HUES6 (cell line): ENCODE data around the gene BCL11A.
A peak's percentile ranks its signal among the peaks of the same experiment; 100 is the strongest.
"Not testable (repeated sequence)": the region's sequence is repeated elsewhere in the genome, so short reads cannot be mapped to it uniquely, and the experiment has no call there.

Experiments used
- H3K27ac ChIP-seq: 2 replicates; pipeline ENCODE4 v1.7.0; 2013; ENCODE audit warnings: low read depth, mild to moderate bottlenecking, low read length, inconsistent platforms
- H3K27me3 ChIP-seq: 2 replicates; pipeline ENCODE4 v1.6.1; 2013; ENCODE audit warnings: low read length; ENCODE audit not compliant: control insufficient read depth, insufficient read depth
- H3K36me3 ChIP-seq: 2 replicates; pipeline ENCODE4 v1.6.1; 2013; ENCODE audit warnings: low read length; ENCODE audit not compliant: control insufficient read depth, insufficient read depth
- H3K4me1 ChIP-seq: 2 replicates; pipeline ENCODE4 v1.6.1; 2013; ENCODE audit warnings: low read length; ENCODE audit not compliant: control insufficient read depth, insufficient read depth
- H3K4me3 ChIP-seq: 2 replicates; pipeline ENCODE4 v1.5.1; 2013; ENCODE audit warnings: low read depth, low read length
- H3K9ac ChIP-seq: one replicate; pipeline ENCODE4 v1.6.1; 2013; ENCODE audit warnings: mild to moderate bottlenecking, low read length
- H3K9me3 ChIP-seq: 2 replicates; pipeline ENCODE4 v1.6.1; 2013; ENCODE audit warnings: low read depth, low read length; ENCODE audit not compliant: control insufficient read depth, insufficient read depth

Gene BCL11A

DNA sequence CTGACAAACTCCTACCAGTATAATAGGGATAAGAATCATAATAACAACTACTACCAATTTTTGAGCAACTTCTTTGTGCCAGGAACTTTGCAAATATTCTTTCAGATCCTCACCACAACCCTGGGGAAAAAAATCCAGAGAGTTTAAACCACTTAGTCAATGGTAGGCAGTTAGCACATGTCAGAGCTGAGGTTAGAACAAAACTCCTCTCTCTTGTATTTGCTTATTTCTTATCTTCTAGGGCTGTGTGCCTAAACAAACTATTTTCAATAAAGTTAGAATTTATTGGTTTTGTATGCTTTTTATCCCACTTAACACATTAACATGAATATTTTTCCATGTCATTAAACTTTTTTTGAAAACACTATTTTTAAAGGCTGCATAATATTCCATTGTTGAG lies 127.1 kb downstream of the BCL11A start:
- H3K36me3 ChIP-seq = peaks cover 29% of the 10 kb centered on the region; the same call in 1 of the 2 replicates
- no peak overlapping the region for H3K27ac ChIP-seq
- peaks cover 18% of the 10 kb centered on the region for H3K4me1 ChIP-seq
- H3K27me3 ChIP-seq = no peaks in the 10 kb centered on the region
- H3K4me3 ChIP-seq = no peak overlapping the region
- no peaks in the 10 kb centered on the region for H3K9me3 ChIP-seq
- H3K9ac ChIP-seq = no peak overlapping the region

DNA sequence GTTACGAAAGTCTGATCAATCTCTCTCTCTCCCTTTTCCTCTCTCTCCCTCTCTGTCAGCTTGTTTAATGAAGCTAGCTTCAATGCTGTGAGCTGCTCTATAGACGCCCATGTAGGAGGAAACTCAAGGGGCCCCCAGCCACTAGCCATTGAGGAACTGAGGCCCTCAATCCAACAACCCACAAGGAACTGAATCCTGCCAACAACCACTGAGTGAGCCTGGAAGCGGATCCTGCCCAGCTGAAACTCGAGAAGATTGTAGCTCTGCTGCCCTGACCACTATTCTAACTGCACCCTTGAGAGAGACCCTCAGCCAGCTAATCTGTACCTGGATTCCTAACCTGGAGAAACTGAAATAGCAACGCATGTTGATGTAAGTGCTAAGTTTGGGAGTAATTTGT lies 129.2 kb downstream of the BCL11A start:
- peaks cover 29% of the 10 kb centered on the region; the same call in 1 of the 2 replicates for H3K36me3 ChIP-seq
- H3K4me1 ChIP-seq = peaks cover 18% of the 10 kb centered on the region
- no peaks in the 10 kb centered on the region for H3K27me3 ChIP-seq
- H3K27ac ChIP-seq = no peak overlapping the region
- no peak overlapping the region for H3K9ac ChIP-seq
- H3K4me3 ChIP-seq = no peak overlapping the region
- H3K9me3 ChIP-seq = no peaks in the 10 kb centered on the region

DNA sequence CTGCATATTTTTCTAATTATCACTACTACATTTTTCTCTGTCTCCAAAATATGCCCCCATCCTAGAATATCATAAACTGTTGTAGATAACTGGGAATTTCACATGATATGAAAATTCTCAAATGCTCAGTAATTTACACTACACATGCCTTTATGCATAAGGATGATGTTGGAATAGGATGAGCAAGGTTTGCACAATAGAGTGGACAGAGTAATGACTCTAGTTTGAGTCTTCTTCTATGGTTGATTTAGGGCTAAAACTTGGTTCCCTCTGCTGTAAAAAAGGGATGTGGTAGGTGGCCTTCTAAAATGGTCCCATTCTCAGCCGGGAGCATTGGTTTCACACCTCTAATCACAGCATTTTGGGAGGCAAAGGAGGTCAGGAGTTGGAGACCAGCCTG lies 129.9 kb downstream of the BCL11A start:
- H3K9me3 ChIP-seq = no peaks in the 10 kb centered on the region
- no peak overlapping the region for H3K9ac ChIP-seq
- no peak overlapping the region for H3K4me3 ChIP-seq
- no peaks in the 10 kb centered on the region for H3K27me3 ChIP-seq
- no peak overlapping the region for H3K27ac ChIP-seq
- H3K36me3 ChIP-seq = peaks cover 29% of the 10 kb centered on the region; the same call in 1 of the 2 replicates
- peaks cover 18% of the 10 kb centered on the region for H3K4me1 ChIP-seq

DNA sequence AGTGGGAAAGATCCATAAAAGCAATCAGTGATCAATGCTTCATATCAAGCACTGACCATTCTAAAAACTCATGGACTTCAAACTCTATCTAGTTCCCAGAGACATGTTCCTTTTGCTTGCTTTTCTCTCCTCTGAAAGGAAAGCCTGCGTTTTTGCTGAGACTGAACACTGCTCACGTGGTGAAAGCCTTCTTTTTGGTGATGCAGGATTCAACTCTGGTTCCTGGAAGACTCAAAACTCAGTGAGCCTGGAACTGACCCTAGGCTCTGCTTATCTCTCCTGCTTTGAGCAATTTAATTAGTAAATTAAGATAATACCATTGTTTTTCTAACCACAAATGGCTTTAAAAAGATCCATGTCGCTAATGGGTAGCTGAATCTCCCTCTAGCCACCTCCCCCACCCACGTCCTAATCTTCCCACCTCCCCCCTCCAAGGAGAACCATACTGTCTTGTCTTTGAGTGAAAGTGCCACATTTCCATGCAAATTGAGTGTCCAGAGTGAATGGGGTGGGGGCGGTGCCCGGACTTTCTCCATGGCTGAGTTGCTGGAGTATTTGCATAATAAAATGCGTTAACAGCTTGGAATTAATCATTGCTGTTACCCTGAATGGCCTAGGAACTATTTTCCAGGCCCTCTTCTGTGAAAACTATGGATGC lies 130.5 kb downstream of the BCL11A start:
- H3K4me1 ChIP-seq = peaks cover 18% of the 10 kb centered on the region
- H3K4me3 ChIP-seq = peak overlapping the region; percentile 17; the same call in 1 of the 2 replicates
- H3K9me3 ChIP-seq = no peaks in the 10 kb centered on the region
- H3K27me3 ChIP-seq = peaks cover 5% of the 10 kb centered on the region; the same call in 1 of the 2 replicates
- no peak overlapping the region for H3K27ac ChIP-seq
- H3K36me3 ChIP-seq = peaks cover 29% of the 10 kb centered on the region; the same call in 1 of the 2 replicates
- H3K9ac ChIP-seq = no peak overlapping the region

DNA sequence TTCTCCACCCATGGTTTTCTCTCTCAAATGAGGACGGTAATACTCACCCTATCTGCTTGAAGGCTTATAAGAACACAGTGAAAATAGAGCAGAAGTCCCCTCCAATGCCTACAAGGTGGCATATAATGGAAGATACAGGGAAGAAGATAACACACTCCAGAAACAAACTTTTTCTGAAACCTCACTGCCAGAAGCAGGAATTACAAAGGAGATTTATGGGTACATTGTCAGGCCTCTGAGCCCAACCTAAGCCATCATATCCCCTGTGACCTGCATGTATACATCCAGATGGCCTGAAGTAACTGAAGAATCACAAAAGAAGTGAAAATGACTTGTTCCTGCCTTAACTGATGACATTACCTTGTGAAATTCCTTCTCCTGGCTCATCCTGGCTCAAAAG lies 136.2 kb downstream of the BCL11A start:
- H3K27me3 ChIP-seq, H3K36me3 ChIP-seq, H3K9me3 ChIP-seq: not testable (repeated sequence)
- peak overlapping the region; percentile 39 for H3K4me3 ChIP-seq
- peak overlapping the region; percentile 78; the same call in 1 of the 2 replicates for H3K27ac ChIP-seq
- peaks cover 30% of the 10 kb centered on the region for H3K4me1 ChIP-seq
- H3K9ac ChIP-seq = peak overlapping the region; percentile 57

DNA sequence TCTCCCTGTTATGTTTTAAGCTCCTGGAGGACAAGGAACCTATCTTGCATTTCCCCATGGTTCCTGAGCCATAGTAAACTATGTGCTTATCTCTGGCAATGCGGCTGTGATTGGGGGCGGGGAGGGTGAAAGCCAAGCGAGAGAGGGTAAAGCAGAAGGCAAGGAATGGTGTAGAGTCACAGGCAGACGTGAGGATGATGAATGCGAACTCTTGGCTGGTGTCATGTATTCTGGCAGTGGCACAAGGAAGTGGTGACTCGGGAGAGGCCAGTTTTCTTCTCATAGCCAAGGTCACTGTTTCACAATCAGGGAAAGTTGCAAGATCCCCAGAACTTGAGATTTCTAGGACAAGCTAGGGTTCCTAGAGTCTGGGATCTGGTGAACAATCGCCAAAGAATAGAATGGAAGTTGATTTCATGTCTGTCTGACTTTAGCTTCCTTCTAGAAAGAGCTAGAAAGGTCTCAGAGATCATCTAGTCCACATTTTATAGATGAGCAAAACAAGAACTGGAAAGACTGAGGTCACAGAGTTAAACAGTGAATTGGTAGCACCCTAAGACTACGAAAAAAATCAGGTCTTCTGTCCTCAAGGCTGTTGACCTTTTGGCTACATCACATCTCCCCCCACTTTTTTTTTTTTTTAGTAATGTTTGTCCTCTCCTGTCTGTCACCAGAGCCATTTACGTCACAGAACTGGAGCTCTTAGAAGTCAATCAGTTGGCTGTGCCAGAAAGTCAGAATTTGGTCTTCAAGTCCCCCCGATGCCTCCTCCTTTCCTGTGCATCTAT lies 137.0 kb downstream of the BCL11A start:
- Histone ChIP-seq H3K27ac (peak overlapping the region; percentile 78; the same call in 1 of the 2 replicates), H3K4me3 (peak overlapping the region; percentile 39; the same call in 1 of the 2 replicates), H3K27me3 (peaks cover 5% of the 10 kb centered on the region; the same call in 1 of the 2 replicates), H3K4me1 (peaks cover 38% of the 10 kb centered on the region), H3K9ac (peak overlapping the region; percentile 57), H3K9me3 (peaks cover 9% of the 10 kb centered on the region), H3K36me3 (no peaks in the 10 kb centered on the region)

DNA sequence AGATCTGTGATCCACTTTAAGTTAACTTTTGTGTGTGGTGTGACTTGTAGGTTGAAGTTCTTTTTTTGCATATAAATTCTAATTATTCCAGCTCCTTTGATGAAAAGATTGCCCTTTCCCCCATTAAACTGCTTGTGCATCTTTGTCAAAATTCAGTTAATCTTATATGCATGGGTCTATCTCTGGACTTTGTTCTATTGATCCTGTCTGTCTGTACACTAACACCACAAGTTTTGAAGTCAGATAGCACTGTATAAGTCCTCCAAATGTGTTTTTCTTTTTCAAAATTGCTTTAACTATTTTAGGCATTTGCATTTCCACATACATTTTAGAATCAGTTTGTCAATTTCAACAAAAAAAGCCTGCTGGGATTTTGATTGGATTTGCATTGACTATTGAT lies 137.6 kb downstream of the BCL11A start:
- peaks cover 42% of the 10 kb centered on the region for H3K4me1 ChIP-seq
- H3K36me3 ChIP-seq = no peaks in the 10 kb centered on the region
- peaks cover 9% of the 10 kb centered on the region for H3K9me3 ChIP-seq
- H3K4me3 ChIP-seq = no peak overlapping the region
- peaks cover 5% of the 10 kb centered on the region; the same call in 1 of the 2 replicates for H3K27me3 ChIP-seq
- H3K27ac ChIP-seq = no peak overlapping the region
- no peak overlapping the region for H3K9ac ChIP-seq

DNA sequence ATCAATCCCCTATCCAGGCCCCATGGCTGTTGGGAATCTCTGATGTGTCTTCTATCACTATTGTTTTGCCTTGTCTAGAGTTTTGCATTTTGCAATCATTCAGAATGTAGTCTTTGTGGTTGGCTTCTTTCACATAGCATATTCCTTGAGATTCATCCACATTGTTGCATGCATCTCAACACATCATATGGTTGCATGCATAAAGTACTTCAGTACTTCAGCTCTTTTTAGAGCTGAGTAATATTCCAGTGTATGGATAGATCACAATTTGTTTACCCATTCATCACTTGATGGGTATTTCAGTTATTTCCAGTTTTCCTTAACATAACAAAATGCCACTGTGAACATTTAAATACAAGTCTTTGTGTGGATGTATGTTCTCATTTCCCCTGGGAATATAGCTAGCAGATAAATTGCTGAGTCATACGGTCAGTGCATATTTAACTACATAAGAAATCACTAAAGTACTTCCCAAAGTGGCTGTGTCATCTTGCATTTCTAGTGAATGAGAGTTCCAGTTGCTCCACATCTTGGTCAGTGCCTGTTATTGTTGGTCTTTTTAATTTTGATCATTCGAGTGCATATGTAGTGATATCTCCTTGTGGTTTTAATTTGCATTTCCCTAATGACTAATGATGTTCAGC lies 138.8 kb downstream of the BCL11A start:
- Histone ChIP-seq H3K27ac (no peak overlapping the region), H3K9ac (no peak overlapping the region), H3K4me3 (no peak overlapping the region), H3K4me1 (peaks cover 53% of the 10 kb centered on the region), H3K27me3 (peaks cover 9% of the 10 kb centered on the region; the same call in 1 of the 2 replicates), H3K36me3 (no peaks in the 10 kb centered on the region), H3K9me3 (peaks cover 9% of the 10 kb centered on the region)

DNA sequence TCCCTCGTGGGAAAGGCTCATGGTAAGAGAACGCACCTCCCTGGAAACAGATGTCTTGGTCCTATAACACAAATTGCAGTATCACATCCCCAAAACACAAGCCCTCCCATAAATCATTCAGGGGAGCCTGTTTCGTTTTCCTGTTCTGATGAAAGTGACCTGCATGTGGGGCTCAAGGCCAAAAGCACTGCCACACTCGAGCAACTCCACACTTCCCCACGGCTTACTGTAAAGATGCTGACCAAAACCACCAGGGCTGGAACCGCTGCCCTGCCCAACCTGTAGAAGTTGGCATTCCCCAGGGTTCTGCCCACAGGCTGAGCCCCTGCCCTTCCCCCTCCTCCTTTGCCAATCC lies 139.7 kb downstream of the BCL11A start:
- H3K9me3 ChIP-seq = peaks cover 9% of the 10 kb centered on the region
- H3K9ac ChIP-seq = no peak overlapping the region
- H3K27me3 ChIP-seq = peaks cover 9% of the 10 kb centered on the region; the same call in 1 of the 2 replicates
- no peak overlapping the region for H3K27ac ChIP-seq
- no peak overlapping the region for H3K4me3 ChIP-seq
- H3K36me3 ChIP-seq = no peaks in the 10 kb centered on the region
- H3K4me1 ChIP-seq = peaks cover 61% of the 10 kb centered on the region

DNA sequence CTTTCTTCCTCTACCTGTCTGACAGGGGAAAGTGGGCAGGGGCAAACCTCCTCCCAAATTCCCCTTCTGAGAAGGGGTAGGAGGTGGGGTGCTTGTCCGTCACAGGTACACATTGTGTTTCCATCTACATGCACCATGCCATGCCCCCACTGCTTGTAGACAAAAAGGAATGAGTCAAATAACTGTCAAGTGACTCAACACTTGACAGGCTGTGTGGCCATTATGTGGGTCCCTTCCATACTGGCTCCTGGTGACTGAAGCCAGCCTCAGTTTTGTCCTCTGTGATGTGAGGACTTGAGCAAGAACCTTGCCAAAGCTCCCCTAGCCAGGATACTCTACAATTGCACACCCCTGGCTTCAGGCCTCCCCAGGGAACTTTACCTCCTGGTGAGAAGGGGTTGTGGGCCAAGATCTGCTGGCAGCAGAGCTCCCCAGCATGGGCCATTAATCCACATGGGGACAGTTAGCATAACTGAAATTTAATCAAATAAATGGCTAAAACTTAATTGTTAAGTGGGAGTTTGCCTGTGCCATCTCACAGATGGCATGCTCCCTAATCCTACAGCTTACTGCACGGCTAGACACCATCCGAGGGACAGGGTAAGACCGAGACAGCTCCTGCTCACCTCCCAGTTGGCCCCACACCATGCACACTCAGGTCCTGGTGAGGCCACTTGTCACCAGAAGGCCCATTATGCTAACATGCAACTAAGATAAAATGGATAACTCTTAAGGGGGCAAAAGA lies 140.2 kb downstream of the BCL11A start:
- peaks cover 65% of the 10 kb centered on the region for H3K4me1 ChIP-seq
- no peak overlapping the region for H3K9ac ChIP-seq
- H3K36me3 ChIP-seq = no peaks in the 10 kb centered on the region
- peaks cover 7% of the 10 kb centered on the region; the same call in 1 of the 2 replicates for H3K27me3 ChIP-seq
- H3K9me3 ChIP-seq = peaks cover 9% of the 10 kb centered on the region
- H3K27ac ChIP-seq = no peak overlapping the region
- no peak overlapping the region for H3K4me3 ChIP-seq
